Endothelial cell of umbilical vein (primary cell): ENCODE data around the gene C1orf210.

ENCODE experiments used
- CTCF ChIP-seq, 2 donors: IDR thresholded peaks; 1 replicate in 1 of 2; 2 replicates in 1 of 2; pipeline ENCODE4 v1.5.1; 2011; ENCODE audit warnings: low read length in 2 of 2, mild to moderate bottlenecking in 2 of 2, moderate library complexity in 2 of 2, control low read depth in 1 of 2, inconsistent platforms in 1 of 2, low read depth in 1 of 2; ENCODE audit not compliant: insufficient read depth in 1 of 2; ENCODE audit errors: extremely low read depth in 1 of 2
- JUN ChIP-seq: IDR thresholded peaks from 2 replicates; pipeline ENCODE4 v1.6.1; 2011; ENCODE audit warnings: borderline replicate concordance, low read depth; ENCODE audit not compliant: insufficient read length, insufficient read depth
- POLR2AphosphoS5 ChIP-seq: IDR thresholded peaks from 2 replicates; pipeline ENCODE4 v1.6.1; 2012; ENCODE audit warnings: low read depth, mild to moderate bottlenecking, control low read depth, low read length, moderate library complexity; ENCODE audit not compliant: insufficient read depth

GRCh38 chr1:43266881-43267280, 18.5 kb downstream of the C1orf210 start:
- no peak for TF ChIP-seq POLR2AphosphoS5
- no peak for TF ChIP-seq CTCF (IDR thresholded peaks at IDR 0.05; ENCODE audit: extremely low read depth in 1 of 2, insufficient read depth in 1 of 2, low read depth in 1 of 2, low read length in 2 of 2)
- no peak for TF ChIP-seq JUN
